Fibroblast of mammary gland (primary cell): ENCODE results near the gene RNF227.
"Not testable (repeated sequence)": the region's sequence is repeated elsewhere in the genome, so short reads cannot be mapped to it uniquely, and the experiment has no call there.

Source experiments
- DNase-seq: peaks from one replicate; pipeline ENCODE4 v3.0.0-alpha.2; 2010; ENCODE audit warnings: low read depth
- H3K4me3 ChIP-seq: 2 replicates; pipeline ENCODE4 v1.5.1; 2011; ENCODE audit warnings: low read depth, mild to moderate bottlenecking, low read length, moderate library complexity; ENCODE audit not compliant: control insufficient read depth
- TF ChIP-seq, protein P1 (sequence below): conservative IDR thresholded peaks from 2 replicates; pipeline ENCODE4 v1.5.1; 2011; ENCODE audit warnings: low read depth, low read length, inconsistent platforms; ENCODE audit not compliant: control insufficient read depth, insufficient read depth

RNF227 gene

GRCh38 chr17:7880076-7880868 lies 35.8 kb downstream of the RNF227 start:
- H3K4me3 ChIP-seq = no peak overlapping the region
- TF ChIP-seq, protein P1, sequence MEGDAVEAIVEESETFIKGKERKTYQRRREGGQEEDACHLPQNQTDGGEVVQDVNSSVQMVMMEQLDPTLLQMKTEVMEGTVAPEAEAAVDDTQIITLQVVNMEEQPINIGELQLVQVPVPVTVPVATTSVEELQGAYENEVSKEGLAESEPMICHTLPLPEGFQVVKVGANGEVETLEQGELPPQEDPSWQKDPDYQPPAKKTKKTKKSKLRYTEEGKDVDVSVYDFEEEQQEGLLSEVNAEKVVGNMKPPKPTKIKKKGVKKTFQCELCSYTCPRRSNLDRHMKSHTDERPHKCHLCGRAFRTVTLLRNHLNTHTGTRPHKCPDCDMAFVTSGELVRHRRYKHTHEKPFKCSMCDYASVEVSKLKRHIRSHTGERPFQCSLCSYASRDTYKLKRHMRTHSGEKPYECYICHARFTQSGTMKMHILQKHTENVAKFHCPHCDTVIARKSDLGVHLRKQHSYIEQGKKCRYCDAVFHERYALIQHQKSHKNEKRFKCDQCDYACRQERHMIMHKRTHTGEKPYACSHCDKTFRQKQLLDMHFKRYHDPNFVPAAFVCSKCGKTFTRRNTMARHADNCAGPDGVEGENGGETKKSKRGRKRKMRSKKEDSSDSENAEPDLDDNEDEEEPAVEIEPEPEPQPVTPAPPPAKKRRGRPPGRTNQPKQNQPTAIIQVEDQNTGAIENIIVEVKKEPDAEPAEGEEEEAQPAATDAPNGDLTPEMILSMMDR = no peak
- no peak for DNase-seq

GRCh38 chr17:7878234-7878633 lies 37.9 kb downstream of the RNF227 start:
- no peak for DNase-seq
- TF ChIP-seq, protein P1 = no peak
- H3K4me3 ChIP-seq = no peak overlapping the region

DNA sequence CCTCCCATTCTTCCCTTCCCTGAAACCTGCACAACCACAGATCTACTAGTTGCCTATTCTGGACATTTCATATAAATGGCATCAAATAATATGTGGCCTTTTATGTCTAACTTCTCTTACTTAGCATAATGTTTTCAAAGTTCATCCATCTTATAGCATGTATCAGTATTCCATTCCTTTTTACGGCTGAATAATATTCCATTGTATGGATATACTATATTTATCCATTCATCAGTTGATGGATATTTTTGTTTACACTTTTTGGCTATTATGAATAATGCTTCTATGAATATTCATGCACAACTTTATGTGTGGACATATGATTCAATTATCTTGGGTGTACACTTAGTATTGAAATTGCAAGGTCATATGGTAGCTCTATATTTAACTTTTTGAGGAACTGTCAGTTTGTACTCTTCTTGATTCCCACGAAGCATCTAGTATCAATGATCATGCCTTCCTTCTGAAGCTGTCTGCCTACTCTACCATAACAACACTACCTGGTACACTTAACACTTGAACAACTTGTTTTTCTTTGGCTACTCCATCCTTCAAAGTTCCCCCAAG lies 40.2 kb downstream of the RNF227 start:
- TF ChIP-seq, protein P1 = no peak
- no peak overlapping the region for H3K4me3 ChIP-seq

DNA sequence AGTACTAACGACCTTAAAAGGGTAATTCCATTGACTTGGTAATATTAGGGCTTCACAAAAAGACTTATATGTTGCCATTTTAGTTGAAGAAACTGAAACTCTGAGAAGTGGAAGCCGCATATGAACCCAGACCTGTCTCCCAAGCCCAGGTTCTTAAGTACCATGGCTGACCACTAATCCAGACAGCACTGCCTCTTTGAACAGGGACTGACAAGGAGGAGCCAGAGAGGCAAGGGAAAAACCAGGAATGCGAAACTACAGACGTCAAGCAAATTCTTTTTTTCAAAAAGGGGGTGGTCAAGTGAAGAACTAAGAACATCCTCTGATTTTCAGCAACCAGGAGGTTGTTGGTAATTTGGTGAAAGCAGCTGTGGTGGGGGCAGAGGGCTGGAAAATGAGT lies 43.0 kb downstream of the RNF227 start:
- no peak for DNase-seq
- TF ChIP-seq, protein P1 = no peak
- H3K4me3 ChIP-seq = no peak overlapping the region

More for the DNA sequence above, 40.2 kb downstream of the RNF227 start:
- DNase-seq = no peak

DNA sequence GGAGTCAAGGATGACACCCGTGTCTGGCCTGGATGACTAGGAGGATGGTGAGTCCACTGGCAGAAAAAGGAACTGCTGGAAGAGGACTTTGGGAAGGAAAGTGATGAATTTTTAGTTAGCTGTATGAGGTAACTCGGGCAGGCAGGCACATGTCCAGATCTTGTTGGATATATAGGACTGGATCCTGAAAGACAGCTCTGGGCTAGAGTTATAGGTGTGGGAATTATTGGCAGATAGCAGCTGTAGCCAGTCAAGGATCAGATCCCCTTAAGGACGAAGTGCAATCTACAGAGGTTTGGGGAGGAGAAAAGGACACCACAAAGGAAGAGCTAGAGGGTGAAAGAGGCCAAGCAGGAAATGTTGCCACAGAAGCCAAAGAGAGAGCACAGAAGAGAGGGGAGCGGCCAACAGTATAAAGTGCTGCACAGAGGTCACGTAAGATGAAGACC lies 48.2 kb downstream of the RNF227 start:
- TF ChIP-seq, protein P1 = no peak
- H3K4me3 ChIP-seq = no peak overlapping the region
- DNase-seq = no peak

GRCh38 chr17:7864995-7865650 lies 51.0 kb downstream of the RNF227 start:
- DNase-seq = peak; percentile 48
- H3K4me3 ChIP-seq = no peak overlapping the region
- TF ChIP-seq, protein P1 = no peak

DNA sequence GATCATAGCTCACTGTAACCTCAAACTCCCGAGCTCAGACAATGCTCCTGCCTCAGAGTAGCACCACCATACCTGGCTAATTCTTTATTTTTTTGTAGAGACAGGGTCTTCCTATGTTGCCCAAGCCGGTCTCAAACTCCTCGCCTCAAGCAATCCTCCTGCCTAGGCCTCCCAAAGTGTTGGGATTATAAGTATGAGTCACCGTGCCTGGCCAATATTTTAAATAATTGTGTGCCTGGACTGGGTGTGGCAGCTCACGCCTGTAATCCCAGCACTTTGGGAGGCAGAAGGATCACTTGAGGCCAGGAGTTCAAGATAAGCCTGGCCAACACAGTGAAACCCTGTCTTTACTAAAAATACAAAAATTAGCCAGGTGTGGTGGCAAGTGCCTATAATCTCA lies 51.7 kb downstream of the RNF227 start:
- H3K4me3 ChIP-seq, DNase-seq: not testable (repeated sequence)
